Measurements from ENCODE around the gene TENT5C. TPM values are rescaled to one million over a fixed set of nuclear protein-coding genes. Genes with fewer than 3 reads are reported as not detected.

Gene TENT5C
- polyA plus RNA-seq, 2 donors = 0.20 to 0.29 TPM

DNA sequence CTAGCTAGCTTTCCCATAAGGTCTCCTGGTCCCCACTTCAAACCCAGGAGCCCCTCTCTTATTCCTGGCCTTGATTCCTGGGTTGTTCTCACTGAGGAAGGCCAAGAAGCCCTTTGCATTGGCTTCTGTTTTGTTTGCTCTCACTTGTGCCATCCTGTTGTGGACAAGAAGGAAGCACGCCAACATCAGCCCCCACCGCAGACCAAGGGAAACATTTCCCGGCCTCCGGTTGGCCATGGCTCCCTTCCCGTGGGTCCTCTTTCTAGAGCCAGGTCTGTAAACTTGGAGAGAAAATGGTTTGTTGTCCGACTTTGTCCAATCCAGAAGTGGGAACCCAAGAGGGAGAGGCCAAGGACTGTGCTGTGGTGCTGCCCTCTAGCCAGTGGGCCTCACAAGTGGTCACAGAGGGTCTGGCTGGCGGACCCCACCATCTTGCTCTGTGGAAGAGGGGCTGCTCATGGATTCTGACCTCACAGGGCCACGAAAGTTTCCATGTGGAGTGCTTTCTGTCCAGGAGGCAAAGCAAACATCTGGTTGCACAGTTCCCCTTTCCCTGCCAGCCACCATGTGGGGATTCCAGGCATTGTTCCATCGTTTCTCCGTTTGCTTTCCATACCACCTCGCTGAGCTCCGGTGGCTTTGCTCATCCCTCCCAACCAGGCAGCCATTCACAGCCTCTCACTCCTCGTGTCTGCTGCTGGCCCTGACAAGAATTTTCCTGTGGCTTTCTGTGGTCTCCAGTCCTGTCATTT lies 18.9 kb upstream of the TENT5C start:
- peaks cover 0 to 13% of the 10 kb centered on the region in 2 donors for H3K4me1 ChIP-seq (ENCODE audit: control insufficient read depth in 2 of 2, insufficient read depth in 2 of 2, low read length in 1 of 2)
- H3K27me3 ChIP-seq (ENCODE audit: control insufficient read depth in 1 of 2, insufficient read depth in 2 of 2, low read length in 2 of 2) = no peaks in the 10 kb centered on the region
- WGBS, 2 donors = 78 to 79% methylated on average over 13 of the region's 13 CpGs
- H3K4me3 ChIP-seq (ENCODE audit: low read depth in 1 of 2, low read length in 2 of 2) = no peak overlapping the region
- no peak overlapping the region for H3K27ac ChIP-seq (ENCODE audit: low read depth in 2 of 2, low read length in 1 of 2)
- H3K9me3 ChIP-seq (ENCODE audit: control insufficient read depth in 2 of 2, insufficient read depth in 1 of 2, low read depth in 1 of 2, low read length in 1 of 2) = no peaks in the 10 kb centered on the region
- no peaks in the 10 kb centered on the region for H3K36me3 ChIP-seq (ENCODE audit: control insufficient read depth in 2 of 2, insufficient read depth in 2 of 2, low read length in 1 of 2)

DNA sequence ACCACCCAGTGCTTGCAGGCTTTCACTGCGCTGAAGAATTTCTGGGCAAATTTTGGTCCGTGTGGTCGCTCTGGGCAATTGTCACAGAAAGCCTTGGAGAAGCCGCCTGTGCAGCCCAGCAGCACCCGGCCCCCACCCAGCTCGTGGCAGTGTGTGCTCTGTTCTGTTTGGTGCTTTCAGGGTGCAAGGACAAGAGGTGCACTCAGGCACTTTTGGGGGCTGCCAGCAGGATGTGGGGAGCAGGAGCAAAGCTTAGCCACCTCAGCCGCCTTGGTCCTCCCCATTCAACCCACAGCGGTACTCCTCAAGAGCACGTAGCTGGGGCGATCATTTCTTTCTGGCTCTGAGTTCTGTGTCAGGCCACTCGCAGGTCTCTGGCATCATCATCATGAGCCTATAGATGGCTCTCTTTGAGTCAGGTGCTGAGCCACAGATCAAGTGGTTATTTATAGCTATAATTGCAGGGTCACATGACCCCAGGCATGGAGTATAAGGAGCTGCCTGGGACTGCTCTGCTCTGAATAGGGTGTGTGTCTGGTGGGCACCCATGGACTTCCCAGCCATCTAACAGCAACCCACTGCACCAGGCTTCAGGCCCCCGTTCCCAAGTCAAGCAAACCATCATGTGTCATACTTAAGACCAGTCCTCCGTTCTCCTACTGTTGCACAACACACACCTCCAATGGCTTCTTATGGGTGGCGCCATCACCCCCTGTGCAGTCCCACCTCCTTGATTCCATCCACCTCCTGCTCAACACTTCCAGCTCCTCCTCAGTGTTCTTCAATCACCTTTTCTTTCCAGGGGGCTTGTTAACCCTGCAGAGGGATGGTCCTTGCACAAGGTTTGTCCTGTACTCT lies 18.1 kb upstream of the TENT5C start:
- no peaks in the 10 kb centered on the region for H3K9me3 ChIP-seq (ENCODE audit: control insufficient read depth in 2 of 2, insufficient read depth in 1 of 2, low read depth in 1 of 2, low read length in 1 of 2)
- H3K4me1 ChIP-seq (ENCODE audit: control insufficient read depth in 2 of 2, insufficient read depth in 2 of 2, low read length in 1 of 2) = peaks cover 0 to 12% of the 10 kb centered on the region in 2 donors
- no peaks in the 10 kb centered on the region for H3K27me3 ChIP-seq (ENCODE audit: control insufficient read depth in 1 of 2, insufficient read depth in 2 of 2, low read length in 2 of 2)
- H3K36me3 ChIP-seq (ENCODE audit: control insufficient read depth in 2 of 2, insufficient read depth in 2 of 2, low read length in 1 of 2) = no peaks in the 10 kb centered on the region
- no peak overlapping the region for H3K27ac ChIP-seq (ENCODE audit: low read depth in 2 of 2, low read length in 1 of 2)
- no peak overlapping the region for H3K4me3 ChIP-seq (ENCODE audit: low read depth in 1 of 2, low read length in 2 of 2)
- 87 to 91% methylated on average over 14 of the region's 14 CpGs for WGBS, 2 donors

GRCh38 chr1:117589544-117589943 lies 16.3 kb upstream of the TENT5C start:
- H3K4me3 ChIP-seq (ENCODE audit: low read depth in 1 of 2, low read length in 2 of 2) = no peak overlapping the region
- H3K27ac ChIP-seq (ENCODE audit: low read depth in 2 of 2, low read length in 1 of 2) = no peak overlapping the region
- WGBS, 2 donors = 79 to 85% methylated on average over 2 of the region's 2 CpGs

GRCh38 chr1:117590273-117590925 lies 15.4 kb upstream of the TENT5C start:
- H3K36me3 ChIP-seq (ENCODE audit: control insufficient read depth in 2 of 2, insufficient read depth in 2 of 2, low read length in 1 of 2) = no peaks in the 10 kb centered on the region
- H3K27me3 ChIP-seq (ENCODE audit: control insufficient read depth in 1 of 2, insufficient read depth in 2 of 2, low read length in 2 of 2) = no peaks in the 10 kb centered on the region
- H3K9me3 ChIP-seq (ENCODE audit: control insufficient read depth in 2 of 2, insufficient read depth in 1 of 2, low read depth in 1 of 2, low read length in 1 of 2) = no peaks in the 10 kb centered on the region
- WGBS, 2 donors = 30 to 37% methylated on average over 7 of the region's 7 CpGs
- no peak overlapping the region for H3K27ac ChIP-seq (ENCODE audit: low read depth in 2 of 2, low read length in 1 of 2)
- peaks cover 0 to 8% of the 10 kb centered on the region in 2 donors for H3K4me1 ChIP-seq (ENCODE audit: control insufficient read depth in 2 of 2, insufficient read depth in 2 of 2, low read length in 1 of 2)
- H3K4me3 ChIP-seq (ENCODE audit: low read depth in 1 of 2, low read length in 2 of 2) = no peak overlapping the region

More at GRCh38 chr1:117589544-117589943, 16.3 kb upstream of the TENT5C start:
- peaks cover 0 to 8% of the 10 kb centered on the region in 2 donors for H3K4me1 ChIP-seq (ENCODE audit: control insufficient read depth in 2 of 2, insufficient read depth in 2 of 2, low read length in 1 of 2)
- no peaks in the 10 kb centered on the region for H3K9me3 ChIP-seq (ENCODE audit: control insufficient read depth in 2 of 2, insufficient read depth in 1 of 2, low read depth in 1 of 2, low read length in 1 of 2)
- H3K27me3 ChIP-seq (ENCODE audit: control insufficient read depth in 1 of 2, insufficient read depth in 2 of 2, low read length in 2 of 2) = no peaks in the 10 kb centered on the region
- no peaks in the 10 kb centered on the region for H3K36me3 ChIP-seq (ENCODE audit: control insufficient read depth in 2 of 2, insufficient read depth in 2 of 2, low read length in 1 of 2)

DNA sequence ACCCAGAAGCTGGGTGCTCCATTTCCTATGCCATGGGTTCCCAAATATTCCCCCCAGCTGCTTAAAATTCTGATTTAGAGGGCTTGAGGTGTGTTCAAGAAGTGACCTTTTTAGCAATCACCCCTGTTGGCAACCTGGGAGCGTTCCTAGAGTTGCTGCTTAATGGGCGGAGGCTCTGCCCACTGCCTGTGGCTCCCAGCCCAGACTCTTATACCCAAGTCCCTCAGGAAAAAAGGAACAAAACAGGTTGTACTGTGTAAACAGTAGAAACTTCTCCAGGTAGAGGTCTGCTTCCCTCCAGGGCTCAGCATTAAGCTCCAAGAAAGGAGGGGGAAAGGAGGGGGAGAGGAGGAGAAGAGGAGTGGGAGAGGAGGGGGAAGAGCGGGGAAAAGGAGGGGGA lies 14.6 kb upstream of the TENT5C start:
- Histone ChIP-seq H3K27me3 (ENCODE audit: control insufficient read depth in 1 of 2, insufficient read depth in 2 of 2, low read length in 2 of 2) (no peaks in the 10 kb centered on the region), H3K9me3 (ENCODE audit: control insufficient read depth in 2 of 2, insufficient read depth in 1 of 2, low read depth in 1 of 2, low read length in 1 of 2) (no peaks in the 10 kb centered on the region), H3K4me1 (ENCODE audit: control insufficient read depth in 2 of 2, insufficient read depth in 2 of 2, low read length in 1 of 2) (peaks cover 0 to 8% of the 10 kb centered on the region in 2 donors), H3K27ac (ENCODE audit: low read depth in 2 of 2, low read length in 1 of 2) (no peak overlapping the region), H3K36me3 (ENCODE audit: control insufficient read depth in 2 of 2, insufficient read depth in 2 of 2, low read length in 1 of 2) (no peaks in the 10 kb centered on the region), H3K4me3 (ENCODE audit: low read depth in 1 of 2, low read length in 2 of 2) (no peak overlapping the region)
- 52 to 53% methylated on average over 3 of the region's 3 CpGs for WGBS, 2 donors

- Histone ChIP-seq H3K9me3 (ENCODE audit: control insufficient read depth in 2 of 2, insufficient read depth in 1 of 2, low read depth in 1 of 2, low read length in 1 of 2) (no peaks in the 10 kb centered on the region), H3K4me1 (ENCODE audit: control insufficient read depth in 2 of 2, insufficient read depth in 2 of 2, low read length in 1 of 2) (peaks cover 0 to 8% of the 10 kb centered on the region in 2 donors), H3K27me3 (ENCODE audit: control insufficient read depth in 1 of 2, insufficient read depth in 2 of 2, low read length in 2 of 2) (no peaks in the 10 kb centered on the region), H3K36me3 (ENCODE audit: control insufficient read depth in 2 of 2, insufficient read depth in 2 of 2, low read length in 1 of 2) (no peaks in the 10 kb centered on the region), H3K4me3 (ENCODE audit: low read depth in 1 of 2, low read length in 2 of 2) (no peak overlapping the region), H3K27ac (ENCODE audit: low read depth in 2 of 2, low read length in 1 of 2) (no peak overlapping the region)
- WGBS, 2 donors = 59 to 62% methylated on average over 9 of the region's 9 CpGs
These were observed 13.7 kb upstream of the TENT5C start for GRCh38 chr1:117592155-117592554.

DNA sequence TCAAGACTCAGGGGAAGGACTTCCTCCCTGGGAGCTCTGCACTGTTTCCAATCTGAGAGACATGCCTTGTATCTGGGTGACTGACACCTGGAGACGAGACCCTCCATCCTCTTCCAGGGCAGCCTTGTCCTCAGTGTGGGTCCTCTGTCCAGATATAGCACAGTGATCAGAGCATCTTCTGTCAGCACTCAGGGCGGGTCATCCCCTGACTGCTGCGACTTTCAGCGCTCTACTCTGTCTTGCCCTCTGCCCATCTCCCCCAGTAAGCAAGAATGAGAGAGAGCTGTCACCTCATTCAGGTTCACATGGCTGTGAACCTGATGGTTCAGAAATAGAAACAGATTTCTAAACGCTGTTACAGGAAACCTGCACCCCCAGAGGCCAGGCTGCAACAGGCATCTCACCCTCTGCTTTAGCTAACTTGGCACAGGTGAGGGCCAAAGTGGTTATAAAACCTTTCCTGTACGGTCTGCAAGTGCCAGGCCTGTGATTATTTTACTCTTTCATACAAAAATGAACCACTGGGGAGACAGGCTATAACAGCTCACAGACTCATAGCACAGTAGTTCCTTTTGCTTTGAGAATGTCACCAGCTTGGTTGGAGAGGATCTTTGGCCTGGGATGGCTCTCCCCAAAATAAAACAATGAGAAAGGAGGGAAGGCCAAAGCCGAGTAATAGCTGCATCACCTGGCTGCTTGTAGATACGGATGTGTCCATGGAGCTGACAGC lies 11.4 kb upstream of the TENT5C start:
- H3K27ac ChIP-seq (ENCODE audit: low read depth in 2 of 2, low read length in 1 of 2) = no peak overlapping the region
- H3K9me3 ChIP-seq (ENCODE audit: control insufficient read depth in 2 of 2, insufficient read depth in 1 of 2, low read depth in 1 of 2, low read length in 1 of 2) = no peaks in the 10 kb centered on the region
- H3K4me3 ChIP-seq (ENCODE audit: low read depth in 1 of 2, low read length in 2 of 2) = no peak overlapping the region
- no peaks in the 10 kb centered on the region for H3K36me3 ChIP-seq (ENCODE audit: control insufficient read depth in 2 of 2, insufficient read depth in 2 of 2, low read length in 1 of 2)
- WGBS, 2 donors = 61 to 69% methylated on average over 8 of the region's 8 CpGs
- H3K27me3 ChIP-seq (ENCODE audit: control insufficient read depth in 1 of 2, insufficient read depth in 2 of 2, low read length in 2 of 2) = no peaks in the 10 kb centered on the region
- H3K4me1 ChIP-seq (ENCODE audit: control insufficient read depth in 2 of 2, insufficient read depth in 2 of 2, low read length in 1 of 2) = peaks cover 0 to 8% of the 10 kb centered on the region in 2 donors

GRCh38 chr1:117596023-117596720 lies 9.7 kb upstream of the TENT5C start:
- H3K36me3 ChIP-seq (ENCODE audit: control insufficient read depth in 2 of 2, insufficient read depth in 2 of 2, low read length in 1 of 2) = no peaks in the 10 kb centered on the region
- WGBS, 2 donors = 66 to 84% methylated on average over 5 of the region's 5 CpGs
- no peaks in the 10 kb centered on the region for H3K27me3 ChIP-seq (ENCODE audit: control insufficient read depth in 1 of 2, insufficient read depth in 2 of 2, low read length in 2 of 2)
- H3K4me1 ChIP-seq (ENCODE audit: control insufficient read depth in 2 of 2, insufficient read depth in 2 of 2, low read length in 1 of 2) = peaks cover 0 to 4% of the 10 kb centered on the region in 2 donors
- H3K4me3 ChIP-seq (ENCODE audit: low read depth in 1 of 2, low read length in 2 of 2) = no peak overlapping the region
- H3K9me3 ChIP-seq (ENCODE audit: control insufficient read depth in 2 of 2, insufficient read depth in 1 of 2, low read depth in 1 of 2, low read length in 1 of 2) = no peaks in the 10 kb centered on the region
- H3K27ac ChIP-seq (ENCODE audit: low read depth in 2 of 2, low read length in 1 of 2) = no peak overlapping the region
